Measurements from ENCODE around the gene CCL21. TPM values are rescaled to one million over a fixed set of nuclear protein-coding genes. Genes with fewer than 3 reads are reported as not detected.

The CCL21 gene
- total and polyA plus RNA-seq, 2 of the 13 experiments (the other 11 are each of a cell fraction or from before 2014, with no cell fraction given), result not detected

DNA sequence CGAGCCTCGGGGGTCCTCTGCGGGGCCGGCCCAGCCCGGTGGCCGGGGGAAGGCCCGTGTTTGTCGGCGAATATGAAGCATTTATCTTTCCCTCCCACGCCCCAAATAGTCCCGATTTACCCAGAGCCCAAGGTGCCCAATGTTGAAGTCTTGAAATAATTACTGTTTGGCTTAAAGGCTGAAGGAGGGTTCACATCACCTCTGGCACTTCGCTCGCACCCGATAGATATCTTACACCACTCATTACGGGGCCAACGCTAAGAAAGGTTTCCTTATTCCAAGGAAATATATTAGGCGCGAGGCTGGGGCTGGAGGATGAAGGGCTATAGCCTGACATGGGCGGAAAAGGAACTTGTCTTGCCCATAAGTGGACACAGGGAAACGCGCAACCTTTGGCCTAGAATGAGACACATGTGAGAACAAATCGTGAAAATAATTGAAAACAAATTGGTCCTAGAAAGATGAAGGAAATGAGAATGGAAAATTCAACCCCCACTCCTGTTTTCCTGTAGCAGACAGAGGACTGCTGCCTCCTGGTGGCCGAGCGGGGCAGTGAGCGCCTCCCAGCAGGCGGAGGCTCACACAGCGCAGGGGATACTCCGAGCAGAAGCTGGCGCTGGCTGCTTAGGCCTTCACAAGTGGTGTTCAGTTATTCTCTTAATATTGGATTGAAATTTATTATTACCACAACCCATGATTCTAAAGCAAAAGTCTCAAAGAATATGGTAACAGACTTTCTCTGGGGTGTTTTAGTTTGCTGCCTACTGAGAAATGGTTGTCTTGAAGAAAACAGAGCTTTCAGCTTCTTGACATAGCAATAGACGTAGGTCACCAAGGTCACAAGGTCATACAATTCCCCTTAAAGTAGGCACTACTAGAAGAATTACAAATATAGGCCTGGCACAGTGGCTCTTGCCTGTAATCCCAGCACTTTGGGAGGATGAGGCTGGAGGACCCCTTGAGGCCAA lies 7.9 kb downstream of the CCL21 start (continued):
- TF ChIP-seq ZBTB40 (IDR thresholded peaks at IDR 0.05), result no peak
- TF ChIP-seq ZBTB40 (CRISPR knock-in tag; IDR thresholded peaks at IDR 0.05), result 0 out of 2 replicates have a peak, but pooled peaks have one; percentile 2
- TF ChIP-seq SAP130 (CRISPR knock-in tag; IDR thresholded peaks at IDR 0.05; ENCODE audit: low read depth), result no peak
- TF ChIP-seq DPF2 (CRISPR knock-in tag; IDR thresholded peaks at IDR 0.05; ENCODE audit: borderline replicate concordance, low read depth), result no peak
- no peak for TF ChIP-seq E2F1 (CRISPR knock-in tag; IDR thresholded peaks at IDR 0.05)
- TF ChIP-seq NFE2 (CRISPR knock-in tag; IDR thresholded peaks at IDR 0.05), result no peak
- no peak for TF ChIP-seq ZNF782 (CRISPR knock-in tag; IDR thresholded peaks at IDR 0.05; ENCODE audit: borderline replicate concordance)
- peak; percentile 47; the same call in 1 of the 2 replicates for TF ChIP-seq ZNF768 (CRISPR knock-in tag; IDR thresholded peaks at IDR 0.05)
- TF ChIP-seq RBM39 (IDR thresholded peaks at IDR 0.05; ENCODE audit: low read depth, low read length, poor library complexity, severe bottlenecking), result no peak
- TF ChIP-seq NCOR1 (IDR thresholded peaks at IDR 0.05; ENCODE audit: borderline replicate concordance, low read length), result no peak
- peak; percentile 44 for TF ChIP-seq GATAD2A (CRISPR knock-in tag; IDR thresholded peaks at IDR 0.05)
- TF ChIP-seq ZNF230 (CRISPR knock-in tag; IDR thresholded peaks at IDR 0.05), result 0 out of 2 replicates have a peak, but pooled peaks have one; percentile 51
- peak; percentile 24; the same call in 1 of the 2 replicates for TF ChIP-seq SPEN (CRISPR knock-in tag; IDR thresholded peaks at IDR 0.05; ENCODE audit: low read depth)
- peak; percentile 92 for TF ChIP-seq RAD21 (CRISPR knock-in tag; IDR thresholded peaks at IDR 0.05)
- no peak for TF ChIP-seq KLF9 (CRISPR knock-in tag; IDR thresholded peaks at IDR 0.05; ENCODE audit: low read depth)
- TF ChIP-seq BCL6 (CRISPR knock-in tag; IDR thresholded peaks at IDR 0.05), result peak; percentile 42; the same call in 1 of the 2 replicates
